Peyer's patch (tissue), 4 donors: ENCODE results near the gene ATP2B1. TPM values are rescaled to one million over a fixed set of nuclear protein-coding genes. Genes with fewer than 3 reads are reported as not detected.

Source experiments
- DNase-seq, 3 donors: peaks; one replicate each; pipeline ENCODE4 v3.0.0-alpha.2; 2017 to 2019
- H3K27ac ChIP-seq, 4 donors: fragments of 200-600 bp; sonication (generic); one replicate each; pipeline ENCODE4 v1.5.1; 2016 to 2019
- H3K27me3 ChIP-seq, 2 donors: fragments of 200-600 bp; sonication (generic); one replicate each; pipeline ENCODE4 v1.5.1; 2019
- H3K36me3 ChIP-seq, 3 donors: fragments of 200-600 bp; sonication (generic); one replicate each; pipeline ENCODE4 v1.5.1; 2016 to 2019
- H3K4me1 ChIP-seq, 4 donors: fragments of 200-600 bp; sonication (generic); one replicate each; pipeline ENCODE4 v1.5.1; 2016 to 2019
- H3K4me3 ChIP-seq, 4 donors: fragments of 200-600 bp; sonication (generic); 1 replicate in 3 of 4; 2 replicates in 1 of 4; pipeline ENCODE4 v1.5.1; 2016 to 2019; ENCODE audit warnings: mild to moderate bottlenecking in 1 of 4
- H3K9me3 ChIP-seq, 4 donors: fragments of 200-600 bp; sonication (generic); one replicate each; pipeline ENCODE4 v1.5.1; 2016 to 2019; ENCODE audit warnings: mild to moderate bottlenecking in 1 of 4
- POLR2A ChIP-seq, 2 donors: fragments of 450-650 bp; IDR thresholded peaks; one replicate each; pipeline ENCODE4 v1.5.1; 2017; ENCODE audit warnings: antibody characterized with exemption in 2 of 2, mild to moderate bottlenecking in 2 of 2, moderate library complexity in 2 of 2
- total RNA-seq, 4 donors: library from RNA; depleted of rRNA; stranded (reverse); fragments of >200 nt; gene quantifications; one replicate each; pipeline ENCODE4 v1.1.0, GENCODE V29; 2016
- TF ChIP-seq, protein P1 (sequence below), 6 experiments: fragments of 450-650 bp in 4 of 6; fragments of 200-600 bp in 2 of 6; sonication (generic) in 1 of 6; IDR thresholded peaks; one replicate each; pipeline ENCODE4 v1.5.1; 2017 to 2019; ENCODE audit warnings: antibody characterized with exemption in 6 of 6, mild to moderate bottlenecking in 3 of 6, moderate library complexity in 1 of 6

Gene ATP2B1
- total RNA-seq, 4 donors from 2014 or later, result 79.2 to 117 (median 85.7) TPM

GRCh38 chr12:89685363-89685972 lies 23.2 kb downstream of the ATP2B1 start:
- Histone ChIP-seq H3K27me3 (no peaks in the 10 kb centered on the region), H3K4me3 (no peak overlapping the region), H3K27ac (no peak overlapping the region), H3K4me1 (peaks cover 0 to 3% (median 0%) of the 10 kb centered on the region in 4 donors), H3K36me3 (no peaks in the 10 kb centered on the region), H3K9me3 (peaks cover 0 to 4% (median 0%) of the 10 kb centered on the region in 4 donors)
- TF ChIP-seq, protein P1, sequence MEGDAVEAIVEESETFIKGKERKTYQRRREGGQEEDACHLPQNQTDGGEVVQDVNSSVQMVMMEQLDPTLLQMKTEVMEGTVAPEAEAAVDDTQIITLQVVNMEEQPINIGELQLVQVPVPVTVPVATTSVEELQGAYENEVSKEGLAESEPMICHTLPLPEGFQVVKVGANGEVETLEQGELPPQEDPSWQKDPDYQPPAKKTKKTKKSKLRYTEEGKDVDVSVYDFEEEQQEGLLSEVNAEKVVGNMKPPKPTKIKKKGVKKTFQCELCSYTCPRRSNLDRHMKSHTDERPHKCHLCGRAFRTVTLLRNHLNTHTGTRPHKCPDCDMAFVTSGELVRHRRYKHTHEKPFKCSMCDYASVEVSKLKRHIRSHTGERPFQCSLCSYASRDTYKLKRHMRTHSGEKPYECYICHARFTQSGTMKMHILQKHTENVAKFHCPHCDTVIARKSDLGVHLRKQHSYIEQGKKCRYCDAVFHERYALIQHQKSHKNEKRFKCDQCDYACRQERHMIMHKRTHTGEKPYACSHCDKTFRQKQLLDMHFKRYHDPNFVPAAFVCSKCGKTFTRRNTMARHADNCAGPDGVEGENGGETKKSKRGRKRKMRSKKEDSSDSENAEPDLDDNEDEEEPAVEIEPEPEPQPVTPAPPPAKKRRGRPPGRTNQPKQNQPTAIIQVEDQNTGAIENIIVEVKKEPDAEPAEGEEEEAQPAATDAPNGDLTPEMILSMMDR (IDR thresholded peaks at IDR 0.05), result no peak
- TF ChIP-seq POLR2A (IDR thresholded peaks at IDR 0.05), result no peak
- DNase-seq, result no peak

DNA sequence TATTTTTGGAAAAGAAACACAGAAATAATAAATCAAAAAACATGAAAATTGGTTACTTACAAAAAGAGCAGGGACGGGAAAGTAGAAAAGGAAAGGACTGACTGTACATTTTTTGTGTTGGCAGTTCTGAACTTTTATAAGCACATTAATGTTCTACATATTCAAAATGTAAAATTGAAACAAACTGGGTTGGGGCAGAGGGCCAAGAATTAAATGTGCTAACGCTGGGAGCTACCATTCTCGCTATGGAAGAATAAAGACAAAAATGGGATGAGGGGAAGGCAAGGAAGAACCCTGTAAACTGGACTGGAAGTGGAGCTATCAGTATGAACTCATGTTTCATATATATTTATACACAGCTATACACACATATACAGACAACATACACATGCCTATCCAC lies 24.5 kb downstream of the ATP2B1 start:
- Histone ChIP-seq H3K27me3 (no peaks in the 10 kb centered on the region), H3K4me1 (peaks cover 0 to 3% (median 0%) of the 10 kb centered on the region in 4 donors), H3K27ac (no peak overlapping the region), H3K36me3 (no peaks in the 10 kb centered on the region), H3K4me3 (no peak overlapping the region), H3K9me3 (peaks cover 0 to 4% (median 0%) of the 10 kb centered on the region in 4 donors)
- TF ChIP-seq, protein P1 (IDR thresholded peaks at IDR 0.05), result no peak
- no peak for TF ChIP-seq POLR2A (IDR thresholded peaks at IDR 0.05)
- no peak for DNase-seq

DNA sequence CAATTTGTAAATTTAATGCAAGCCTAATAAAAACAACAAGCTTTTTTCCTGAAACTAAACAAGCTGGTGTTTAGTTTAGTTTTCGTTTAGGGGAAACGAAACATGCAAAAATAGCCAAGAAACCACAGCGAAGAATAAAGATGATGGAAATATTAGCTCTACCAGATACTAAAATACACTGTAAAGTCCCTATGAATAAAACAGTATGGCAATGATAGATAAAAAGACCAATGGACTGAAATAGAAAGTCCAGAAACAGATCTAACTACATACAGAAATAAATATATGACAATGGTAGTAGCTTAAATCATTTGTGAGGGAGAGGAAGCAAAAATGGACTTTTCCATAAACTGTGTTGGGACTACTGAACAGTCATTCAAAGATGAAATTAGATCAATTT lies 26.4 kb downstream of the ATP2B1 start:
- peaks cover 0 to 4% (median 0%) of the 10 kb centered on the region in 4 donors for H3K9me3 ChIP-seq
- no peak overlapping the region for H3K4me3 ChIP-seq
- H3K4me1 ChIP-seq, result peaks cover 0 to 7% (median 0%) of the 10 kb centered on the region in 4 donors
- DNase-seq, result no peak
- H3K36me3 ChIP-seq, result no peaks in the 10 kb centered on the region
- no peak for TF ChIP-seq POLR2A (IDR thresholded peaks at IDR 0.05)
- TF ChIP-seq, protein P1 (IDR thresholded peaks at IDR 0.05), result no peak
- H3K27ac ChIP-seq, result no peak overlapping the region
- H3K27me3 ChIP-seq, result no peaks in the 10 kb centered on the region

GRCh38 chr12:89680409-89680808 lies 28.2 kb downstream of the ATP2B1 start:
- Histone ChIP-seq H3K4me1 (peaks cover 0 to 5% (median 0%) of the 10 kb centered on the region in 4 donors), H3K9me3 (peaks cover 0 to 4% (median 0%) of the 10 kb centered on the region in 4 donors), H3K4me3 (no peak overlapping the region), H3K27ac (no peak overlapping the region), H3K27me3 (no peaks in the 10 kb centered on the region), H3K36me3 (no peaks in the 10 kb centered on the region)
- TF ChIP-seq, protein P1 (IDR thresholded peaks at IDR 0.05), result no peak
- TF ChIP-seq POLR2A (IDR thresholded peaks at IDR 0.05), result no peak
- no peak for DNase-seq

GRCh38 chr12:89679631-89680030 lies 29.0 kb downstream of the ATP2B1 start:
- H3K4me3 ChIP-seq, result no peak overlapping the region
- H3K9me3 ChIP-seq, result peaks cover 0 to 4% (median 0%) of the 10 kb centered on the region in 4 donors
- no peak overlapping the region for H3K27ac ChIP-seq
- no peak for DNase-seq
- no peaks in the 10 kb centered on the region for H3K27me3 ChIP-seq
- TF ChIP-seq POLR2A (IDR thresholded peaks at IDR 0.05), result no peak
- TF ChIP-seq, protein P1 (IDR thresholded peaks at IDR 0.05), result no peak
- H3K36me3 ChIP-seq, result no peaks in the 10 kb centered on the region
- peaks cover 0 to 5% (median 0%) of the 10 kb centered on the region in 4 donors for H3K4me1 ChIP-seq
